Activated CD8-positive, alpha-beta memory T cell treated with anti-CD3 and anti-CD28 coated beads, Interleukin-2, amount 50 U/mL, for 1 hour (primary cell): ENCODE data around the gene LRP2BP.
"Not testable (repeated sequence)": the region's sequence is repeated elsewhere in the genome, so short reads cannot be mapped to it uniquely, and the experiment has no call there.

Experiments
- DNase-seq: peaks from one replicate; pipeline ENCODE4 v3.0.0-alpha.2; 2020; ENCODE audit errors: extremely low read depth

LRP2BP gene

DNA sequence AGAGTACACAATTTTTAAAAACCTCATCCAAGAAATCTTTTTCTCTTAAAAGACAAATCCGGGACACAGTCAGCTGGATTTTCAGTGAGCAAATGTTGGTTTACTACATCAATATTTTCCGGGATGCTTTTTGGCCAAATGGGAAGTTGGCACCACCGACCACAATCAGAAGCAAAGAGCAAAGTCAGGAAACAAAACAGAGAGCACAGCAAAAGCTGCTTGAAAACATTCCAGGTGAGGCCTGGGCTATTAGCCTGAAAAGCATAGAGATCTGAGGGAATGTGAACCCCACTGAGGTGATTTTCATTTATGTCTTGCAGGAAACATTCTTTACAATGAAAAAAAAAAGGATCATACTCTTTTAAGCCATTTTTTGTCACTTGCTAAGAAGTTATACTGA is 33.9 kb downstream of the LRP2BP start:
- DNase-seq, result no peak

DNA sequence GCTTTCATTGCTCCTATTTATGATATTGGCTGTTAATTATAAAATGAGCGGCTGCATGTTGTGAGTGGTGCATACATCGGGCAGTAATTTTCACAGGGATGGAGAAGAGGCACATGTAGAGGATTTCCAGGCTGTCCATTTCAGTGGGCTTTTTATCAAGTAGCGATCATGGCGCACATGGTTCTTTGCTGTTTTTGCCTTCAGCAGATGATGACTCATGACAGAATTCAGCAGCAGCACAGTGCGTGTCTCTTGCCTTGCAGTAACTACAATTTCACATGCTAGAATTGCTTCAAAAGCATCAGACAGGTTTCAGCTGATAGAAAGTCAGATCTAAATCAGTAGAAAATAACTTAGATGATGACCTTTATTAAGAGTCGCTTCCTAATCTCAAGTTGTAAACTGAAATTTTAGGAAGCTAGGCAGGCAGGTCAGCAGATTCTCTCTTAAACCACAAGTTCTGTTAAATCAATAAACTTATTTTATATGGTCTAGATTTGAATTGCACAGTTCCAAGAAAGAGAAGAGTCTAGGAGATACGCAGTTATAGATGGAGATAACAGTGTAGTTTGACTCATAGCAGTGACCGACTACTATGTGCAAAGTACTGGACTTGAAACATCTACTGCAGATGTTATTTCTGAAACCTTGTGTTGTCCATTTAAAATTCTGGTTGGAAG is 35.8 kb downstream of the LRP2BP start:
- no peak for DNase-seq

DNA sequence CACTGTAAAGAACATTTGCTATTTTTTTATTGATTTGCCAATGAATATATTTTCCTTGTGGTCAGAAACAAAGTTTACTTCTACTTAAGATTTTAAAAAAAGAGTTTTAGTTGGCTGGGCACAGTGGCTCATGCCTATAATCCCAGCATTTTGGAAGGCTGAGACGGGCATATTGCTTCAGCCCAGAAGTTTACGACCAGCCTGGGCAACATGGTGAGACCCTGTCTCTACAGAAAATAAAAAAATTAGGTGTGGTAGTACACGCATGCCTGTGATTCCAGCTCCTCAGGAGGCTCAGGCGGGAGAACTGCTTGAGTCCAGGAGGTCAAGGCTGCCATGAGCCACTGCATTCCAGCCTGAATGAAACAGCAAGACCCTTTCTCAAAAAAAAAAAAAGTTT is 36.8 kb downstream of the LRP2BP start:
- no peak for DNase-seq

DNA sequence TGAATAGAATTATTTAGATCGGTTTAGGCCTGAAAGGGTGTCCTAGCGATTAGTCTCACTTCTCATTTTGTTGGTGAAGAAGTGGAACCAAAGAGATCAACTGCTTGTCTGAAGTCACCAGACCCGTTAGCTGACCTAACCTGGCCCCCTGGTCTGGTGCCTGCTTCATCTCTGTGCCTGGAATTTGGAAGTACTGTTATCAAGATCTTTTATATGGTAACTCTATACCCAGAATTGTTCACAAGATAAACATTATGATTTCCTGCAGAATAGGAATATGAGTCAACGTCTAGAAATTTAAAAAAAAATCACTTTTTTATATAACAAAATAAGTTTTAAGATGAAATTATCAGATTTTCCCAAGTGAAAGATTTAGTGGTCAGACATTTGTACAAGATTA is 37.2 kb downstream of the LRP2BP start:
- DNase-seq, result no peak

DNA sequence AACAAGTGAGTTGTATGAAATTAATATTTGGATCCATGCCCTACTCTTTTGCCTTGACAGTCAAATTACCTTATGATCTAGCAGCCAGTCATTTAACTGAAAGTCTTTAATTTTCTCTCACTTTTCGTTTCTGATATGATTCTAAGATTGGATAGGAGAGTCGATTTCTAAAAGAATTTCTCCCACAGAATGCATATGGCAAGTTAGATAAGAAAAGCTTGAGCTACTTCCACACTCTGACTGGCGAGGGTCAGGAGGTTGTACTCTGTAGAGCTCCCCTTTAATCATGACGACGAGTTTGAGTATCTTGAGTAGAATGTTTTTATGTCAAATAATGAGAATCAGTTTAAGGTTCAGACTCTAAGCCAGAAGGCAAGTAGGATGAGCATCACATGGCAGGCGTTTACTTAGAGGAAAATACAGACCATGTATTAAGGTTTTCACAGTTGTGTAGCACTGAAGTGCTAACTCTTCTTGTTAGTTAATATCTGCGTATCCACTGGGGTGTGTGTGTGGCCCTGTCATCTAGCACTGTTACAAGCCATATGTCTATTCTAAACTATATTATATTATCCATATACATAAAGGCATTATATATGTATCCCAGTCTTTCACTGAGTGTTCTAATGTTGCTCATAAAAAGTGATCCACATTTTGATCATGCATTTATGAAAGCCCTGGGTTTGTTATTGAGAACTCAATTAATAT is 37.8 kb downstream of the LRP2BP start:
- no peak for DNase-seq

DNA sequence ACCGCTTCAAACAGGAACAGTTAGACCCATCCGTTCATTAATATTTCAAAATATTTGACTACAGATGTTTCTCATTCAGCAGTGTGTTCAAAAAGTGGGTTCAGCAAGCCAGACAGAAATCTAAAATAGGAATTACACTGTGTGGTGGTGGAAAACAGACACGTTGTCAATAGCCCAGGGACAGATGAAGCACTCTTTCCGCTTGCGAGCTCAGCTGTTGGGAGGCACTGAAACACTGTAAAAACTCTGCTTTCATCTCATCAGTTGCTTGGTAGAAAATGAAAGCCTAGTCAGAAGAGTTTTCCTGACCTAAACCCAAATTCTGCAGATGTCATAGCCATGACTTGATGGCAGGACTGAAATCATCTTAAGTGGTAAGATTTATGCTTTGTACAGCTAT is 38.5 kb downstream of the LRP2BP start:
- DNase-seq, result no peak

DNA sequence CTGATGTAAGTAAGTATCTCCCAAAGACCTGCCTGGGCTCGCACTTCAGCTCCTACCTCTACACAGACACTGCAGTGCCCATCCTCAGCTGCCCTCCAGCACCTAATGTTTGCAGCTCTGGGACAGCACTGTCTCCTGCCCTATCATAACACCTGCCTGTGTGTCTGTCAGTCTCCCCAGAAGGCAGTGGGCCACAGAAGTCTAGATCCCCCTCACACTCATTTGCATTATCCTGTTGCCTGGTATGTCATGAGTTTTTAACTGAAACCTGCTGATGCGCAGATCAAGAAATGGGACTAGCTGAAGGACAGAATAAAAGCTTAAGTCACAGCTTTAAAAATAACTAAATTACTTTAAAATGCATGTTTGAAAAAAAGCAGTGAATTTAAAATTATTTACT is 43.0 kb downstream of the LRP2BP start:
- DNase-seq, result no peak

DNA sequence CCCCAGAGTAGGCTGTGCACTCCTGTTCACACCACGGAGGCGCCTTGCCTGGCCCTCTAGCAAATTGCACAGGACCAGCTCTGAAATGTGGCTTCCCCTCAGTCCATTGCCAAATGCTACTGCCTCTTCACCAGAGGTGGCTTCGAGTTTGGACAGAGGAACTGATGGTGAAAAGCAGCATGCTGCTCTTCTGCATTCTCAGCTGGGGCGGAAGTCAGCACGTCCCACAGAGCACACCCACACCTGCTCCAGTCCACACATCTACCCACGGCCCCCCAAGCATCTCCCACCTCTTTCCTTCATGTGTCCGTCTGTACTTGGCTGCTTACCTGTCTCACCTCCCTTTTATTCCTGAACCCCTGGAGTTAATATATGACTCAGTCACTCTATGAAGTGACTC is 43.5 kb downstream of the LRP2BP start:
- DNase-seq, result no peak

DNA sequence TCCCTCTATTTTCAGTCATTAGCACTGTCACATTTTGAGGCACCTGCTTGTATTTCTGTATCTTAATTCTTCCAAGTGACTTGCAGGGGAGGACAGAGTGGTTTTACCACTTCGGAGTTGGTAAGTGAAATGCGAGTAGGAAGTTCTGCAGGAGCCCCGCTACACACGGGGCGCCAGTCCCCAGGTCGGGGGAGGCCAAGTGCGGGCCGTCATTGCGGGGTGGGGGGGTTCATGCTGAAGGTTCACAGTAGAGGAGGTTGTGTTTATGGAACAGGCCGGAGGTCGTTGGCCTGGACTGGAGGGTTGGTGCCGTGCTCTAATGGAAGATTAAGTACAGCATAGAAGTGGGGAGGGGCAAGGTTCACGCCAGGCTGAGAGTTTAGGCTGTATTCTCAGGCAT is 44.0 kb downstream of the LRP2BP start:
- DNase-seq, result no peak

DNA sequence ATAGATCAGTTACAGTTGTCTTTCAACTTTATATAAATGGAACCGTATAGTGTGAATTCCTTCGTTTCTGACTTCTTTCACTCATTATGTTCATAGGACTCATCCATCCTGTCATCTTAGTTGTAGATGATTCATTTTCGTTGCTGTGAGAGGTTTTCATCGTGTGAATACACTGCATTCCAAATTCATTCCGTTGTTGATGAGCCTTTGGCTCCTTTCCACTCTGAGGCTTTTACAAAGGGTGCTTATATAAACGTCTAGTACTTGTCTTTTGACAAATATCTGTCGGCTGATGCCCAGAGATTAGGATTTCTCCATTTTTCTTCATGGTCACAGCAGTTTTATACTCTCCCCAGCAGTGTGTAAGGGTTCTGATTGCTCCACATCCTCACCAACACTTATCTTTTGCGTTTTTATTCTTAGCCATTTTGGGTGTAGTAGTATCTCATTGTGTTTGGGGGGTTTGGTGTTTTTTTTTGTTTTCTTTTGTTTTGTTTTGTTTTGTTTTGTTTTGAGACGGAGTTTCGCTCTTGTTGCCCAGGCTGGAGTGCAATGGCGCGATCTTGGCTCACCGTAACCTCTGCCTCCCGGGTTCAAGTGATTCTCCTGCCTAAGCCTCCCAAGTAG is 48.6 kb downstream of the LRP2BP start:
- DNase-seq, result no peak

DNA sequence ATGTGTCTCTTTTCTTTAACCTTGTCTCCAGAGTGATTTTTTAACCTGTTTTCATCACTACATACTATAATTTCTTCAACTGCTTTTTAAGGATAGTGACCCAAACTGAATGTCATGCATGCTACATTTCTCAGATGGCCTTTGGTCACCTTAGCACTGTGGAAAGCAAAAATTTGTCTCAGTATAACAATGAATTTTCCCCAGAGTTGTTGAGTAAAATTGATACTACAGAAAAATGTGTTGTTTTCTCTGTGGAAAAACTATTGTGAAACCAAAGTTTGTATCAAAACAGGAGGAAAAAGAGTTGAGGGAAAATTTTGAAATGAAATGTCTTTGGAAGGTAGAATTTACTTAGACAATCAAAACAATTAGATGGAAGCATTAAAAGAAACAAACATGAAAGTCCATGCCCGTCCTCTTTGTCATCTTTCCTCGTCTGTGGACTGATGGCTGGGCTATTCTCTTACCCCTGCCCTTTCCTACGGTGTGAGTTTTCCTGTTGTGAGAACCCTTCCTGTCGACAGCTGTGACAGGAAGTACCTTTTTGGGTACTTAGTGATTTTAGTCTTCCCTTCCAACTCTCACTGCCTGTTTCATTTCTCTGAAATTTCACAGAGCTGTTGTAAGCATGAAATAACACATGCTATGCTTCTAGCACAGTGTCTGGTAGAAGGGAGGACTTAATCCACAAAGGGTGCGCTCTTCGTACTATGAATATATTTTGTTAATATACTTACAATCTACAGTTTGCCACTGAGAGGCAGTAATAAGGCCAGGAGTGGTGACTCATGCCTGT is 50.8 kb downstream of the LRP2BP start:
- no peak for DNase-seq

DNA sequence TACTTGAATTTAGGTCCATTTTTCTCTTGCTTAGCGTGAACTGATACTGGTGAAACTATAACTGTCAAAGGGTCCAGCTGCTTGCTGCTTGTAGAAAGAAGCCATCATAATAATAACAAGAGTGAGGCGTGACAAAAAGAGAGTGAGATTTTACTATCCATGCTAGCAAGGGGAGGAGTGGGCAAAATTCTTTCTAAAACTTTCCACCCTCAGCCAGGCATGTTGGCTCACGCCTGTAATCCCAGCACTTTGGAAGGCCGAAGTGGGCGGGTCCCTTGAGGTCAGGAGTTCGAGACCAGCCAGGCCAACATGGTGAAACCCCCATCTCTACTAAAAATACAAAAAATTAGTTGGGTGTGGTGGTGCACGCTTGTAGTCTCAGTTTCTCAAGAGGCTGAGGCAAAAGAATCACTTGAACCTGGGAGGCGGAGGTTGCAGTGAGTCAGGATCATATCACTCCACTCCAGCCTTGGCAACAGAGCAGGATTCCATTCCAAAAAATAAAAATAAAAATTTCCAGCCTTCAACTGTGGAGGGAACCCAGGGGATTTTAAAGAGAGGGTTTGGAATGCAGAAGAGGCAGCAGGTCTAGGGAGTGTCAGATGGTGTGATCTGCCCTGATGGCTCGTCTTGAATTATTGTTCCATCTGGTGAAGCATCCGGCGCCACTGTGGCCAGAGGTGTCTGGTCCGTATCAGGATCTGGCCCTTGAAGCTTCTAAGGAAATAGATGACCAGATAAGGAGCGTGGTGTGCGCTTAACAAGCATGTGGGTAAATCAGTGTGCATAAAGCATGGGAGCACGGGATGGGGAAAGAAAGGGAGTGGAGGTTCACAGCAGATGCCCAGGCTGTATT is 51.8 kb downstream of the LRP2BP start:
- DNase-seq, result no peak

DNA sequence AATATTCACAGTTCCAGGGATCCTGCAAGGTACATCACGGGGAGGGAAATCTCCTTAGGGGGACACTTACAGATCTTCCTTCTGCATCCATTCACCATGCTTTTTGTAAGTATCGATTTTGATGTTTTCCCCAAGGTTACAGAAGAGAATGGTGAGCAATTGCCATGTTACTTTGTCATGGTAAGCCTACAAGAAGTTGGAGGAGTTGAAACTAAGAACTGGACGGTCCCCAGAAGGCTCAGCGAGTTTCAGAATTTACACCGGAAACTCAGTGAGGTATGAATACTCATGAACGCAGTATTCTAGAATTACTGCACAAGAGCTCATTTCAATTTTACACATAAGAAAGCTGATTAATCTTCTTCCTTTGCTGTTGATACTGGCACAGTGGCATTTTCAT is 53.9 kb downstream of the LRP2BP start:
- DNase-seq, result no peak

DNA sequence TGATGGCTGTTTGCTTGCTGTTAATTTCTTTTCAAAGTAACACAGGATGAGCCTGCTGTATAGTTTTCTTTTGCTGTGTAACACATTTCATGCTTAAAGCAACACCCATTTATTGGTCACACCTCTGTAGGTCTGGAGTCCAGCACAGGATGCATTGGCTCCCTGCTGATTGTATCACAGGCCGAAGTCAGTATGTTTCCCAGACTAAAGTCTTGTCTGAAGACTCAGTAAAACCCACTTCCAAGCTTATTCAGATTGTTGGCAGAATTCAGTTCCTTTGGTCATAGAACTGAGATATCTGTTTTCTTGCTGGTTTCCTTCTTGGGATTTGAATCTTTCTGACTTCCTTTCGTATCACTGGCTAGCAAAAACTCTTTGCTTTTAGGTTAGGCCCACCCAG is 54.3 kb downstream of the LRP2BP start:
- DNase-seq, result no peak

DNA sequence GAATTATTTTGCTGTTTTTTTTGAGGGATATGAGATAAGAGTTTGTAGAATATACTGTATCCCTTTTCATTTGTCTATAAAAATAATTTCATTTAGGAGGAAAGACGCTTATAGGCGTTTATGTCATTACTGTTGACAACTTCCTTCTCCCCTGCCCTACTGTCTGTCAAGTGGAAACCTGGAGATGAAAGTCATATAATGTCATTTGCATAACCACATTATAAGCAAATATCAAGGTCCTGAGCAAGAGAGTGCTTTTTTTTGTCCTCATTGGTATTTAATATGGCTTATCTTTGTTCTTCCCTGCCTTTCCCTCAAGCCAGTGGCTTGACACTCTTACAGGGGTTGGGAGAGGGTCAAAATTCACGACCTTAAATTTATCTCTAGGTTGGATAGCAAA is 55.8 kb downstream of the LRP2BP start:
- DNase-seq, result no peak

DNA sequence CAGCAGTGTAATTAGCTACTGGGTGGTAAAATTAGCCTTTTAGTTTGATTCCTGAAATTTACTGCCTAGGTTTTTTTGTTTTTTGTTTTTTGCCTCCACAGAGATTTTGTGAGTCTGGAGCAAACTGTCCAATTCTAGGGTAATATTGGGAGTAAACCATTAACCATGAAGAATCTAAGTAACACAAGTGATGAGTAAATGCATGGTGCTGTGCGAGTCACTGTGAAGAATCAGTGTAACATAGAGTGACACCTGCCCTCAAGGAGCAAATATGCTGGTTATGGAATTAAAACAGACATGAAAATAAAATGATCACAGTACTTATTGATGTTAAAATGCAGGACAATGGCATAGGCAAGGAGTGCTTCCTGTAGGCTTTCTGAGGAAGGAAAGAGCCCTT is 60.1 kb downstream of the LRP2BP start:
- no peak for DNase-seq

DNA sequence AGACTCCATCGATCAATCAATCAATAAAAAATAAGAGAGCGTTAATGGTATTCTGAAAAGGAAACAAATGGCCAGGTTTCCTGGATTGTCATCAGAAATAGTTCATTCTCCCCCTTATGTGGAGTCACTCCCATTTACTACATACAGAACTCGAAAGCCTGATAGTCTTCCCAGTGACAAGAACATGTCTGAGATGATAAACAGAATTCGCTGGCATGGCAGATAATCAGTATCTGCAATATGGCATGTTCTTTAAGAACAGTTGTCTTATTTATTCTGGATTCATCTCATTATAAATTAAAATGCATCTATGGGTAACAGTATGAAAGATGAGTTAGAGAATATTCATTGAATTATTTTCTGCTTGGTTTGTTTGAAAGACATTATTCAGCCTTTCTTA is 61.4 kb downstream of the LRP2BP start:
- no peak for DNase-seq

DNA sequence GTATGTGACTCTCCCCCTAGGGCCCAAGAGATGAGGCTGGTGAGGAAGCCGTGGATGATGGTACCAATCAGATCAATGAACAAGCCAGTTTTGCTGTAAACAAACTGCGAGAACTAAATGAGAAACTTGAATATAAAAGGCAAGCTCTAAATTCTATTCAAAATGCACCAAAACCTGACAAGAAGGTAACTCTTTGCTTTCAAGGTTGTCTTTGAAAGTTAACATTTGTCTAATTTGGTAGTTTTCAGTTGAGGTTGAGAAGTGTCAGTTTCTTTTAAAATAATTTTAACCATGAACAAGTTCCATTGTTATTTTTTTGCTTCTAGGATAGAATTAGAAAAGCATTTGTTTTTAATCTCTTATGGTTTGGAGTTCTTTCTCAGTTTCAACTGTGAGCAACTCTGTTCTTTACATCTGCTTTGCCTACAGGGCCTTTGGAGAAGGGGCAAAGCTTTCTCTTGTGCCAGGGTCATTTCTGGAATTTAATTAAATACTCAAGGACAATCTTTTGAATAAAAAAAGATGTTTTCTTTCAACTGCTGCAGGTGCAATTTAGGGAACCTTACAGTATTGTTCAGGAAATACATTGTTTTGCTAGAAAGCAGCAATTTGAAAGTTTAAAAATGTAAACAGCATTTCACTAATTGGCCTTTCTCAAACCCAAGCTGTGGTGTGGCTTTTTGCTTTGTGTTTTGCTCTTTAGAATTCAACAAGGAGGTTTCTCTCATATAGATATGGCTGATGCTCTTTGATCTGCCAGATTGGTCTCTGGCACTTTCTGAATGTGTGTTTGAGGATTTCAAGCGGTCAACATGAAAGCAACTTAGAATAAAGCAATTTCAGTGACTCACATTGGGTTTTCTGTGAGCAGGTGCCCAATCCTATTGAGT is 62.9 kb downstream of the LRP2BP start:
- no peak for DNase-seq

DNA sequence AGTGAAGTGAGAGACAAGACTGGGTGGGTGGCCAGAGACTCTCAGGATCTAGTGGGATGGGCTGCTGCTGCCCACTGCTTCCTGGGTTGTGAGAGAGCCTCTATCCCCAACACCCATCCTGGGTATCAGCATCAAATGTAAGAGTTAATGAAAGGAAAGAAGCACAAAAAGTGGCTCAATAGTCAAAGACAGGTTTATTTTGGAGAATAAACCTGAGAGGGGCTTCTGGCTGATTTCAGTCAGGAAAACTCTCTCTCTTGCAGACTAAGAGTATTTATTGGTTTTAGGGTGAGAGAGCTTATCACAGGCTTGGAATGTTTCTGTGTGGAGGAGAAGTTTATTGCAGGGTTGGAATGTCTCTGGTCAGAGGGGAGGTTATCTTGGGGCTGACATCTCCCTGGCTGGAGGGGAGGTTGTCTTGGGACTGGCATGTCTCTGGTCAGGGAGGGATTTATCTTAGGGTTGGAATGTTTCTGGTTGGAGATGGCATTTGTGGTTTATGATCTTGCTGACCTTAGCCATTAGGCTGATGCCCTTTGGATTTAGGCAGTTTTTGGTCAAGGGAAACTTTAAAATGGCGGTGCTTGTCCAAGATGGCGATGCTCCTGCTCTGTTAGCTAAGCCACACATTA is 65.7 kb downstream of the LRP2BP start:
- DNase-seq, result not testable (repeated sequence)

DNA sequence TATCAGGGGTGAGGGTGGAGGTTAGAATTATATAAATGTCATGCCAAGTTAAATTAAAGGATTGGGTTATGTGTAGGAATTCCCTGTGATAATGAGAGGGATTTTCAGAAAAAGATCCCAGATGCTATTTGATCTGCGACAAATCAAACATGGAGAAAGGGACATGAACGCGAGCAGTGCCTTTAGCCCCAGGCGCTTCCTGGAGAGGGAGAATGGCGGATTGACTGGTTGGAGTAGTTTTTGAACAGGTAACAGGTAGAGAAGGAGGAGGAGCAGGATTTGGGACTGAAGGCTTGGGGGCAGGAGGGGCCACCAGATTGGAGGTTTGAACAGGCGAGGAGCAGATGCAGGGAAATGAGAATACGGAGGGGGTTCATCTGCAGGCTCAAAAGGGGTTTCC is 67.1 kb downstream of the LRP2BP start:
- no peak for DNase-seq
